HL-60 (cell line): Measurements from ENCODE around the gene ZDHHC16.

ENCODE experiments used
- DNase-seq, 2 experiments: peaks; one replicate each; pipeline ENCODE4 v3.0.0-alpha.2; 2010 to 2020; ENCODE audit warnings: low read depth in 1 of 2, low spot score in 1 of 2
- H3K27ac ChIP-seq: fragments of 250-450 bp; sonication (Bioruptor Pico); replicated peaks from 2 replicates; pipeline ENCODE4 v1.5.1; 2020; ENCODE audit warnings: mild to moderate bottlenecking, moderate library complexity
- H3K27me3 ChIP-seq: fragments of 250-450 bp; sonication (Bioruptor Pico); 2 replicates; pipeline ENCODE4 v1.5.1; 2021; ENCODE audit warnings: mild to moderate bottlenecking, moderate library complexity; ENCODE audit not compliant: insufficient read depth, poor library complexity, severe bottlenecking
- H3K4me3 ChIP-seq: replicated peaks from 2 replicates; pipeline ENCODE4 v1.5.1; 2011; ENCODE audit warnings: mild to moderate bottlenecking, control low read depth, low read length; ENCODE audit not compliant: insufficient read depth
- GABPA ChIP-seq: IDR thresholded peaks from 2 replicates; pipeline ENCODE4 v1.6.1; 2012; ENCODE audit warnings: low read depth
- POLR2AphosphoS5 ChIP-seq: IDR thresholded peaks from 2 replicates; pipeline ENCODE4 v1.6.1; 2012; ENCODE audit warnings: low read depth
- REST ChIP-seq: IDR thresholded peaks from 2 replicates; pipeline ENCODE4 v1.6.1; 2012; ENCODE audit warnings: low read depth; ENCODE audit not compliant: insufficient replicate concordance
- SPI1 ChIP-seq: IDR thresholded peaks from 2 replicates; pipeline ENCODE4 v1.6.1; 2012; ENCODE audit warnings: low read depth, mild to moderate bottlenecking, borderline replicate concordance
- TF ChIP-seq, protein P1 (sequence below): IDR thresholded peaks from one replicate; pipeline ENCODE4 v1.5.1; 2011; ENCODE audit warnings: low read length, control low read depth, inconsistent platforms; ENCODE audit not compliant: insufficient read depth

The ZDHHC16 gene

GRCh38 chr10:97483506-97483905, 37.5 kb downstream of the ZDHHC16 start:
- H3K27ac ChIP-seq = no peak overlapping the region
- DNase-seq = no peak
- no peak overlapping the region for H3K4me3 ChIP-seq
- TF ChIP-seq POLR2AphosphoS5 = no peak
- no peak for TF ChIP-seq GABPA
- TF ChIP-seq SPI1 = no peak
- no peak for TF ChIP-seq REST
- TF ChIP-seq, protein P1, sequence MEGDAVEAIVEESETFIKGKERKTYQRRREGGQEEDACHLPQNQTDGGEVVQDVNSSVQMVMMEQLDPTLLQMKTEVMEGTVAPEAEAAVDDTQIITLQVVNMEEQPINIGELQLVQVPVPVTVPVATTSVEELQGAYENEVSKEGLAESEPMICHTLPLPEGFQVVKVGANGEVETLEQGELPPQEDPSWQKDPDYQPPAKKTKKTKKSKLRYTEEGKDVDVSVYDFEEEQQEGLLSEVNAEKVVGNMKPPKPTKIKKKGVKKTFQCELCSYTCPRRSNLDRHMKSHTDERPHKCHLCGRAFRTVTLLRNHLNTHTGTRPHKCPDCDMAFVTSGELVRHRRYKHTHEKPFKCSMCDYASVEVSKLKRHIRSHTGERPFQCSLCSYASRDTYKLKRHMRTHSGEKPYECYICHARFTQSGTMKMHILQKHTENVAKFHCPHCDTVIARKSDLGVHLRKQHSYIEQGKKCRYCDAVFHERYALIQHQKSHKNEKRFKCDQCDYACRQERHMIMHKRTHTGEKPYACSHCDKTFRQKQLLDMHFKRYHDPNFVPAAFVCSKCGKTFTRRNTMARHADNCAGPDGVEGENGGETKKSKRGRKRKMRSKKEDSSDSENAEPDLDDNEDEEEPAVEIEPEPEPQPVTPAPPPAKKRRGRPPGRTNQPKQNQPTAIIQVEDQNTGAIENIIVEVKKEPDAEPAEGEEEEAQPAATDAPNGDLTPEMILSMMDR = no peak
- H3K27me3 ChIP-seq = no peaks in the 10 kb centered on the region

DNA sequence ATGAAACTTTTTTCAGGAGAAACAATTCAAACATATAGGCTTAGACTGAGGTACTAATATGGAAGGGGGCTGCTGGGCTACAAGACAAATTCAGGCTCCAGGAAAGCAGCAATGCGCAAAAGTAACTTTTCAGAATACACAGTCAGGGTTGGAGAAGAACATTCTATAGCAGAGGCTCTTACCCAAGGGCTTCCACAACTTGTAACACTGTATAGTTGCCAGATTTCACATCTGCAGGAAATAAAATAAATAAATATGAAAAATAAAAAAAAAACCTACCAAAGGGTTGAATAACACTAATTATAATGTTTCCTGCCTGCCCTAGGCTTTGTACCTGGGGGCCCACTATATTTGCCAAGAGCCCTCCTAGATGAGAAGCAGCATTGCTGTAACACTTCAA, 37.9 kb downstream of the ZDHHC16 start:
- no peak for DNase-seq
- no peaks in the 10 kb centered on the region for H3K27me3 ChIP-seq
- TF ChIP-seq, protein P1 = no peak
- TF ChIP-seq POLR2AphosphoS5 (no peak), SPI1 (no peak), REST (no peak), GABPA (no peak)

DNA sequence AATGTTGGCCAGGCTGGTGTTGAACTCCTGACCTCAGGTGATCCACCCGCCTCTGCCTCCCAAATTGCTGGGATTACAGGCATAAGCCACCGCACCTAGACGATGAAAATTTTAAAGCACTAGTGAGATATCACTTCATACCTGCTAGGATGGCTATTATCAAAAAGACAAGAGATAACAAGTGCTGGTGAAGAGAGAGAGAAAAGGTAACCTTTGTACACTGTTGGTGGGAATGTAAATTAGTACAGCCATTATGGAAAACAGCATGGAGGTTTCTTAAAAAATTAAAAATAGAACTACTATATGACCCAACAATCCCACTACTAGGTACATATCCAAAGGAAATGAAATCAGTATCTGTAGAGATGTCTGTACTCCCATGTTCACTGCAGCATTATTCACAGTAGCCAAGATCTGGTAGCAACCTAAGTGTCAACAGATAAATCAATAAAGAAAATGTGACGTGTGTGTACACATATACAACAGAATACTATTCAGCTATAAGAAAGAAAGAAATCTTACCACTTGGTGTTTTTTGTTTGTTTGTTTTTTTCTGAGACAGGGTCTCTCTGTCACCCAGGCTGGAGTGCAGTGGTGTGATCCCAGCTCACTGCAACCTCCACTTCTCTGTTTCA, 39.8 kb downstream of the ZDHHC16 start:
- TF ChIP-seq, protein P1 = no peak
- TF ChIP-seq REST (no peak), SPI1 (no peak), GABPA (no peak), POLR2AphosphoS5 (no peak)
- no peak overlapping the region for H3K4me3 ChIP-seq
- no peak for DNase-seq
- no peaks in the 10 kb centered on the region for H3K27me3 ChIP-seq
- no peak overlapping the region for H3K27ac ChIP-seq

More for the DNA sequence above, 37.9 kb downstream of the ZDHHC16 start:
- no peak overlapping the region for H3K4me3 ChIP-seq
- no peak overlapping the region for H3K27ac ChIP-seq
